ENCODE data around the gene MT1X. TPM values are rescaled to one million over a fixed set of nuclear protein-coding genes. Genes with fewer than 3 reads are reported as not detected.

MT1X gene
- total and polyA plus RNA-seq, 2 of the 13 experiments (the other 11 are each of a cell fraction or from before 2014, with no cell fraction given), result 19.7 to 288 TPM

- TF ChIP-seq, protein P1, sequence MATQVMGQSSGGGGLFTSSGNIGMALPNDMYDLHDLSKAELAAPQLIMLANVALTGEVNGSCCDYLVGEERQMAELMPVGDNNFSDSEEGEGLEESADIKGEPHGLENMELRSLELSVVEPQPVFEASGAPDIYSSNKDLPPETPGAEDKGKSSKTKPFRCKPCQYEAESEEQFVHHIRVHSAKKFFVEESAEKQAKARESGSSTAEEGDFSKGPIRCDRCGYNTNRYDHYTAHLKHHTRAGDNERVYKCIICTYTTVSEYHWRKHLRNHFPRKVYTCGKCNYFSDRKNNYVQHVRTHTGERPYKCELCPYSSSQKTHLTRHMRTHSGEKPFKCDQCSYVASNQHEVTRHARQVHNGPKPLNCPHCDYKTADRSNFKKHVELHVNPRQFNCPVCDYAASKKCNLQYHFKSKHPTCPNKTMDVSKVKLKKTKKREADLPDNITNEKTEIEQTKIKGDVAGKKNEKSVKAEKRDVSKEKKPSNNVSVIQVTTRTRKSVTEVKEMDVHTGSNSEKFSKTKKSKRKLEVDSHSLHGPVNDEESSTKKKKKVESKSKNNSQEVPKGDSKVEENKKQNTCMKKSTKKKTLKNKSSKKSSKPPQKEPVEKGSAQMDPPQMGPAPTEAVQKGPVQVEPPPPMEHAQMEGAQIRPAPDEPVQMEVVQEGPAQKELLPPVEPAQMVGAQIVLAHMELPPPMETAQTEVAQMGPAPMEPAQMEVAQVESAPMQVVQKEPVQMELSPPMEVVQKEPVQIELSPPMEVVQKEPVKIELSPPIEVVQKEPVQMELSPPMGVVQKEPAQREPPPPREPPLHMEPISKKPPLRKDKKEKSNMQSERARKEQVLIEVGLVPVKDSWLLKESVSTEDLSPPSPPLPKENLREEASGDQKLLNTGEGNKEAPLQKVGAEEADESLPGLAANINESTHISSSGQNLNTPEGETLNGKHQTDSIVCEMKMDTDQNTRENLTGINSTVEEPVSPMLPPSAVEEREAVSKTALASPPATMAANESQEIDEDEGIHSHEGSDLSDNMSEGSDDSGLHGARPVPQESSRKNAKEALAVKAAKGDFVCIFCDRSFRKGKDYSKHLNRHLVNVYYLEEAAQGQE (IDR thresholded peaks at IDR 0.05; ENCODE audit: borderline replicate concordance in 1 of 2, low read depth in 1 of 2, low read length in 2 of 2), result no peak
Observed at GRCh38 chr16:56713794-56714193, 31.5 kb downstream of the MT1X start (continued).

GRCh38 chr16:56715126-56715525, 32.9 kb downstream of the MT1X start:
- Histone ChIP-seq H3K4me3 (replicated peaks in 1 of 3; ENCODE audit: insufficient read depth in 1 of 3, low read depth in 2 of 3, low read length in 3 of 3) (no peak overlapping the region), H3K27ac (ENCODE audit: extremely low read length, insufficient read depth, low read length) (no peak overlapping the region), H3K9ac (ENCODE audit: insufficient read depth, low read depth, low read length) (no peak overlapping the region), H3K9me3 (ENCODE audit: low read length) (no peaks in the 10 kb centered on the region), H3K79me2 (ENCODE audit: insufficient read depth, low read length) (no peaks in the 10 kb centered on the region), H3K27me3 (ENCODE audit: control insufficient read depth in 1 of 2, insufficient read depth in 2 of 2, low read length in 2 of 2) (peaks cover 0 to 4% of the 10 kb centered on the region in 2 experiments; a peak in 1 of 5 replicates), H2AFZ (ENCODE audit: low read length) (no peak overlapping the region), H3K4me2 (ENCODE audit: low read depth, low read length) (no peak overlapping the region), H3K36me3 (replicated peaks in 1 of 2; ENCODE audit: control insufficient read depth in 1 of 2, insufficient read depth in 2 of 2, low read length in 2 of 2) (no peaks in the 10 kb centered on the region), H3K4me1 (ENCODE audit: insufficient read depth, low read length) (peaks cover 1% of the 10 kb centered on the region), H4K20me1 (ENCODE audit: insufficient read depth, low read length) (no peaks in the 10 kb centered on the region)
- BruUV-seq (replicated peaks), result no TSS peak
- CTCF ChIA-PET (ENCODE audit: low intra/inter-chr PET ratio, low total read pairs), result no interaction called here
- FAIRE-seq (no peak), DNase-seq (ENCODE audit: low spot score) (no peak), ATAC-seq (no peak)
- intact Hi-C loops (cut with micrococcal nuclease; ENCODE audit: unreplicated experiment), result no loop called here
- 20% methylated on average over 4 of the region's 4 CpGs for WGBS (ENCODE audit: low lambda C conversion rate)
- POLR2A ChIA-PET, result no interaction called here
- in situ Hi-C loops (cut with HindIII; ENCODE audit: extremely low pct_ligation_motif_present, low pct_unique_long_range_greater_than_20kb), result no loop called here
- TF ChIP-seq ZNF460 (CRISPR knock-in tag; IDR thresholded peaks at IDR 0.05; ENCODE audit: borderline replicate concordance) (no peak), HNF1A (IDR thresholded peaks at IDR 0.05; ENCODE audit: low read depth) (no peak), HNF1A (CRISPR knock-in tag; IDR thresholded peaks at IDR 0.05; ENCODE audit: borderline replicate concordance) (no peak), GLI4 (CRISPR knock-in tag; IDR thresholded peaks at IDR 0.05; ENCODE audit: borderline replicate concordance) (no peak), ZSCAN21 (CRISPR knock-in tag; IDR thresholded peaks at IDR 0.05; ENCODE audit: borderline replicate concordance) (no peak), ZNF572 (CRISPR knock-in tag; IDR thresholded peaks at IDR 0.05) (no peak)
- TF ChIP-seq, protein P2, sequence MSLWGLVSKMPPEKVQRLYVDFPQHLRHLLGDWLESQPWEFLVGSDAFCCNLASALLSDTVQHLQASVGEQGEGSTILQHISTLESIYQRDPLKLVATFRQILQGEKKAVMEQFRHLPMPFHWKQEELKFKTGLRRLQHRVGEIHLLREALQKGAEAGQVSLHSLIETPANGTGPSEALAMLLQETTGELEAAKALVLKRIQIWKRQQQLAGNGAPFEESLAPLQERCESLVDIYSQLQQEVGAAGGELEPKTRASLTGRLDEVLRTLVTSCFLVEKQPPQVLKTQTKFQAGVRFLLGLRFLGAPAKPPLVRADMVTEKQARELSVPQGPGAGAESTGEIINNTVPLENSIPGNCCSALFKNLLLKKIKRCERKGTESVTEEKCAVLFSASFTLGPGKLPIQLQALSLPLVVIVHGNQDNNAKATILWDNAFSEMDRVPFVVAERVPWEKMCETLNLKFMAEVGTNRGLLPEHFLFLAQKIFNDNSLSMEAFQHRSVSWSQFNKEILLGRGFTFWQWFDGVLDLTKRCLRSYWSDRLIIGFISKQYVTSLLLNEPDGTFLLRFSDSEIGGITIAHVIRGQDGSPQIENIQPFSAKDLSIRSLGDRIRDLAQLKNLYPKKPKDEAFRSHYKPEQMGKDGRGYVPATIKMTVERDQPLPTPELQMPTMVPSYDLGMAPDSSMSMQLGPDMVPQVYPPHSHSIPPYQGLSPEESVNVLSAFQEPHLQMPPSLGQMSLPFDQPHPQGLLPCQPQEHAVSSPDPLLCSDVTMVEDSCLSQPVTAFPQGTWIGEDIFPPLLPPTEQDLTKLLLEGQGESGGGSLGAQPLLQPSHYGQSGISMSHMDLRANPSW (CRISPR knock-in tag; IDR thresholded peaks at IDR 0.05; ENCODE audit: borderline replicate concordance), result no peak
- TF ChIP-seq, protein P3, sequence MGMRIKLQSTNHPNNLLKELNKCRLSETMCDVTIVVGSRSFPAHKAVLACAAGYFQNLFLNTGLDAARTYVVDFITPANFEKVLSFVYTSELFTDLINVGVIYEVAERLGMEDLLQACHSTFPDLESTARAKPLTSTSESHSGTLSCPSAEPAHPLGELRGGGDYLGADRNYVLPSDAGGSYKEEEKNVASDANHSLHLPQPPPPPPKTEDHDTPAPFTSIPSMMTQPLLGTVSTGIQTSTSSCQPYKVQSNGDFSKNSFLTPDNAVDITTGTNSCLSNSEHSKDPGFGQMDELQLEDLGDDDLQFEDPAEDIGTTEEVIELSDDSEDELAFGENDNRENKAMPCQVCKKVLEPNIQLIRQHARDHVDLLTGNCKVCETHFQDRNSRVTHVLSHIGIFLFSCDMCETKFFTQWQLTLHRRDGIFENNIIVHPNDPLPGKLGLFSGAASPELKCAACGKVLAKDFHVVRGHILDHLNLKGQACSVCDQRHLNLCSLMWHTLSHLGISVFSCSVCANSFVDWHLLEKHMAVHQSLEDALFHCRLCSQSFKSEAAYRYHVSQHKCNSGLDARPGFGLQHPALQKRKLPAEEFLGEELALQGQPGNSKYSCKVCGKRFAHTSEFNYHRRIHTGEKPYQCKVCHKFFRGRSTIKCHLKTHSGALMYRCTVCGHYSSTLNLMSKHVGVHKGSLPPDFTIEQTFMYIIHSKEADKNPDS (CRISPR knock-in tag; IDR thresholded peaks at IDR 0.05), result no peak

Measured in HepG2 (cell line).